Measurements from ENCODE around the gene GPRC5D. TPM values are rescaled to one million over a fixed set of nuclear protein-coding genes. Genes with fewer than 3 reads are reported as not detected.

The GPRC5D gene
- polyA plus RNA-seq, 1 donor from 2014 or later: not detected

- no peaks in the 10 kb centered on the region for H4K20me1 ChIP-seq (ENCODE audit: insufficient read depth)
- TF ChIP-seq TAF1 (IDR thresholded peaks at IDR 0.05; ENCODE audit: low read depth) (no peak), REST (IDR thresholded peaks at IDR 0.05; ENCODE audit: borderline replicate concordance) (no peak), MXI1 (conservative IDR thresholded peaks at IDR 0.05; ENCODE audit: poor library complexity, severe bottlenecking) (no peak), EZH2 (IDR thresholded peaks at IDR 0.05; ENCODE audit: borderline replicate concordance, insufficient read depth, low read length, poor library complexity, severe bottlenecking) (no peak), SMC3 (conservative IDR thresholded peaks at IDR 0.05; ENCODE audit: poor library complexity) (no peak), RAD21 (conservative IDR thresholded peaks at IDR 0.05) (no peak), POLR2AphosphoS5 (IDR thresholded peaks at IDR 0.05) (no peak), EP300 (conservative IDR thresholded peaks at IDR 0.05; ENCODE audit: poor library complexity, severe bottlenecking) (no peak)
- TF ChIP-seq, protein P1, sequence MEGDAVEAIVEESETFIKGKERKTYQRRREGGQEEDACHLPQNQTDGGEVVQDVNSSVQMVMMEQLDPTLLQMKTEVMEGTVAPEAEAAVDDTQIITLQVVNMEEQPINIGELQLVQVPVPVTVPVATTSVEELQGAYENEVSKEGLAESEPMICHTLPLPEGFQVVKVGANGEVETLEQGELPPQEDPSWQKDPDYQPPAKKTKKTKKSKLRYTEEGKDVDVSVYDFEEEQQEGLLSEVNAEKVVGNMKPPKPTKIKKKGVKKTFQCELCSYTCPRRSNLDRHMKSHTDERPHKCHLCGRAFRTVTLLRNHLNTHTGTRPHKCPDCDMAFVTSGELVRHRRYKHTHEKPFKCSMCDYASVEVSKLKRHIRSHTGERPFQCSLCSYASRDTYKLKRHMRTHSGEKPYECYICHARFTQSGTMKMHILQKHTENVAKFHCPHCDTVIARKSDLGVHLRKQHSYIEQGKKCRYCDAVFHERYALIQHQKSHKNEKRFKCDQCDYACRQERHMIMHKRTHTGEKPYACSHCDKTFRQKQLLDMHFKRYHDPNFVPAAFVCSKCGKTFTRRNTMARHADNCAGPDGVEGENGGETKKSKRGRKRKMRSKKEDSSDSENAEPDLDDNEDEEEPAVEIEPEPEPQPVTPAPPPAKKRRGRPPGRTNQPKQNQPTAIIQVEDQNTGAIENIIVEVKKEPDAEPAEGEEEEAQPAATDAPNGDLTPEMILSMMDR (IDR thresholded peaks at IDR 0.05; ENCODE audit: poor library complexity, severe bottlenecking): no peak
- H3K4me3 ChIP-seq (ENCODE audit: low read length): no peak overlapping the region
- H3K9me3 ChIP-seq (ENCODE audit: low read length): no peaks in the 10 kb centered on the region
- H2AFZ ChIP-seq (ENCODE audit: low read depth, low read length): no peak overlapping the region
- no peak overlapping the region for H3K4me2 ChIP-seq (ENCODE audit: low read length)
- H3K36me3 ChIP-seq (ENCODE audit: insufficient read depth, low read length): no peaks in the 10 kb centered on the region
- no peaks in the 10 kb centered on the region for H3K27me3 ChIP-seq (ENCODE audit: insufficient read depth, low read depth, low read length)
- no peaks in the 10 kb centered on the region for H3K79me2 ChIP-seq (replicated peaks; ENCODE audit: insufficient read depth, low read length)
- no peaks in the 10 kb centered on the region for H3F3A ChIP-seq (ENCODE audit: insufficient read depth, low read length, poor library complexity, severe bottlenecking)
- H3K9me2 ChIP-seq (ENCODE audit: insufficient read depth, low read length): no peaks in the 10 kb centered on the region
- no peak overlapping the region for H3K9ac ChIP-seq (ENCODE audit: low read length)
- H3K27ac ChIP-seq (ENCODE audit: low read length): no peak overlapping the region
Observed at GRCh38 chr12:12979731-12980259, 27.8 kb upstream of the GPRC5D start.

DNA sequence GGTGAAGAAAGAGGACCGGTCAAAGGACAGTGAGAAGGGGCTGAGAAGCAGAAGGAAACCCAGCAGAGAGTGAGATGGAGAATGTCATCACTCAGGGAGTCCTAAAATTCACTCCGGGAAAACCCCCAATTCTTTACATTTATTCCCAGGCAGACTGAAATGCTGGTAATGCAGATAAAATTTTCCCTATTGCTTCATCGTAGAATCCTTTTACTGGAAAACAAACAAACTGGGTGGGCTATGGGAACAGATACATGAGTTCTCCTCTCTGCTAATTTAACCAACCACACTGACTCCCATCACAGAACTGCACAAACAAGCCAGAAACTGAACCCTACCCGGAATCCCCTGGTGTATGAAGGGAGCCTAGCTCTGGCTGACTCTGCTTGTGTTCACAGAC, 27.2 kb upstream of the GPRC5D start:
- Histone ChIP-seq H3K36me3 (ENCODE audit: insufficient read depth, low read length) (no peaks in the 10 kb centered on the region), H2AFZ (ENCODE audit: low read depth, low read length) (no peak overlapping the region), H3K4me3 (ENCODE audit: low read length) (no peak overlapping the region), H3K9me2 (ENCODE audit: insufficient read depth, low read length) (no peaks in the 10 kb centered on the region), H3F3A (ENCODE audit: insufficient read depth, low read length, poor library complexity, severe bottlenecking) (no peaks in the 10 kb centered on the region), H3K79me2 (replicated peaks; ENCODE audit: insufficient read depth, low read length) (no peaks in the 10 kb centered on the region), H4K20me1 (ENCODE audit: insufficient read depth) (no peaks in the 10 kb centered on the region), H3K27me3 (ENCODE audit: insufficient read depth, low read depth, low read length) (no peaks in the 10 kb centered on the region), H3K9me3 (ENCODE audit: low read length) (no peaks in the 10 kb centered on the region), H3K27ac (ENCODE audit: low read length) (no peak overlapping the region), H3K4me2 (ENCODE audit: low read length) (no peak overlapping the region), H3K9ac (ENCODE audit: low read length) (no peak overlapping the region)
- TF ChIP-seq MXI1 (conservative IDR thresholded peaks at IDR 0.05; ENCODE audit: poor library complexity, severe bottlenecking) (no peak), EZH2 (IDR thresholded peaks at IDR 0.05; ENCODE audit: borderline replicate concordance, insufficient read depth, low read length, poor library complexity, severe bottlenecking) (no peak), POLR2AphosphoS5 (IDR thresholded peaks at IDR 0.05) (no peak), TAF1 (IDR thresholded peaks at IDR 0.05; ENCODE audit: low read depth) (no peak), RAD21 (conservative IDR thresholded peaks at IDR 0.05) (no peak), EP300 (conservative IDR thresholded peaks at IDR 0.05; ENCODE audit: poor library complexity, severe bottlenecking) (no peak), REST (IDR thresholded peaks at IDR 0.05; ENCODE audit: borderline replicate concordance) (no peak), SMC3 (conservative IDR thresholded peaks at IDR 0.05; ENCODE audit: poor library complexity) (no peak)
- TF ChIP-seq, protein P1 (IDR thresholded peaks at IDR 0.05; ENCODE audit: poor library complexity, severe bottlenecking): no peak

Measured in neural cell (in vitro differentiated cells).